ENCODE measurements around the gene ILDR2. TPM values are rescaled to one million over a fixed set of nuclear protein-coding genes. Genes with fewer than 3 reads are reported as not detected.

ILDR2 gene
- total RNA-seq, 1 experiment from 2014 or later = not detected

DNA sequence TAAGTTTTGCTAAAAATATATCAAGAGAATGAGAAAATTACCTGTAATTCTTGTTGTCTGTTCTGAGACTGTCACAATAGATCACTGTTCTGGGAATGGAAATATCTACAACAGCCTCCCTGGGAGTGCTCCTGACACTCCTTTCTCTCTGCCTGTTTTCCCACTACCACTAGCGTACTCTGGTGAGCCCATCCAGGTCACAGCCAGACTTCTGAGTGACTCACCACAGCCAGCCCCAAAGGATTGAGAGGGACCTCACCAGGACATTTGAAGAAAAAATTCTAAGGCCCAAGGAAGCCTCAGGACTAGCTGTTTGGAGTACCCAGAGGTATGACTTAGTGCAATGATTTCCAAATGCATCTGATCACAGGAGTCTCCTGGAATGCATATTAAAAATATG is 60.3 kb downstream of the ILDR2 start:
- no peak overlapping the region for H3K27ac ChIP-seq
- intact Hi-C loops (cut with micrococcal nuclease; ENCODE audit: unreplicated experiment) = no loop called here
- ChIA-PET CTCF (no interaction called here), POLR2A (ENCODE audit: unreplicated experiment) (no interaction called here)
- no peak for TF ChIP-seq EZH2 (IDR thresholded peaks at IDR 0.05; ENCODE audit: low read depth)
- TF ChIP-seq, protein P1, sequence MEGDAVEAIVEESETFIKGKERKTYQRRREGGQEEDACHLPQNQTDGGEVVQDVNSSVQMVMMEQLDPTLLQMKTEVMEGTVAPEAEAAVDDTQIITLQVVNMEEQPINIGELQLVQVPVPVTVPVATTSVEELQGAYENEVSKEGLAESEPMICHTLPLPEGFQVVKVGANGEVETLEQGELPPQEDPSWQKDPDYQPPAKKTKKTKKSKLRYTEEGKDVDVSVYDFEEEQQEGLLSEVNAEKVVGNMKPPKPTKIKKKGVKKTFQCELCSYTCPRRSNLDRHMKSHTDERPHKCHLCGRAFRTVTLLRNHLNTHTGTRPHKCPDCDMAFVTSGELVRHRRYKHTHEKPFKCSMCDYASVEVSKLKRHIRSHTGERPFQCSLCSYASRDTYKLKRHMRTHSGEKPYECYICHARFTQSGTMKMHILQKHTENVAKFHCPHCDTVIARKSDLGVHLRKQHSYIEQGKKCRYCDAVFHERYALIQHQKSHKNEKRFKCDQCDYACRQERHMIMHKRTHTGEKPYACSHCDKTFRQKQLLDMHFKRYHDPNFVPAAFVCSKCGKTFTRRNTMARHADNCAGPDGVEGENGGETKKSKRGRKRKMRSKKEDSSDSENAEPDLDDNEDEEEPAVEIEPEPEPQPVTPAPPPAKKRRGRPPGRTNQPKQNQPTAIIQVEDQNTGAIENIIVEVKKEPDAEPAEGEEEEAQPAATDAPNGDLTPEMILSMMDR (conservative IDR thresholded peaks at IDR 0.05) = no peak
- peaks cover 6% of the 10 kb centered on the region; the same call in 1 of the 2 replicates for H3K9me3 ChIP-seq (ENCODE audit: insufficient read depth, low read depth)
- peaks cover 5% of the 10 kb centered on the region for H3K4me1 ChIP-seq (replicated peaks; ENCODE audit: insufficient read depth)
- no peaks in the 10 kb centered on the region for H3F3A ChIP-seq (ENCODE audit: insufficient read depth, low read depth)
- H3K9me2 ChIP-seq (ENCODE audit: insufficient read depth) = no peaks in the 10 kb centered on the region
- H4K20me1 ChIP-seq (ENCODE audit: insufficient read depth) = no peaks in the 10 kb centered on the region
- DNase-seq = no peak
- BruUV-seq (replicated peaks) = no TSS peak
- no peaks in the 10 kb centered on the region for H3K27me3 ChIP-seq (ENCODE audit: insufficient read depth, low read depth)
- H3K36me3 ChIP-seq (ENCODE audit: low read depth) = no peaks in the 10 kb centered on the region
- H2AFZ ChIP-seq = no peak overlapping the region
- no peaks in the 10 kb centered on the region for H3K79me2 ChIP-seq (ENCODE audit: low read depth)
- H3K4me3 ChIP-seq = no peak overlapping the region
- no peak overlapping the region for H3K4me2 ChIP-seq

DNA sequence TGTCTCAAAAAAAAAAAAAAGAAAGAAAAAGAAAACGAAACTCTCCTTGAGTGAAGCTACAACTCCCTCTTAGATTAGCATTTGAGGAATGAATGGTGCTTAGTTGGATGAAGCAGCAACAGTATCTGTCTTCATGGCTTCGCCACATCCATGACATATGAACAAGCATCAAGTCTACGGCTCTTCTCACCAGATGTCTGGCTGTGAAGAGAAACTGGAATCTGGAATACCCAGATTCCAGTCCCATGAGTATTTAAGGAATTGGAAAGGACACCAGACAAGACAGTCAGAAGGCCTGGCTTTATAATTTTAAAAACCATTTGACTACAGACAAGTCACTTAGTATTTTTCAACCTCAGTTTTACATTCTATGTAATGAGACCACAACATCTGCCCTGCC is 61.2 kb downstream of the ILDR2 start:
- Histone ChIP-seq H3K4me1 (replicated peaks; ENCODE audit: insufficient read depth) (peaks cover 5% of the 10 kb centered on the region), H2AFZ (no peak overlapping the region), H3K4me3 (no peak overlapping the region), H3K9me2 (ENCODE audit: insufficient read depth) (no peaks in the 10 kb centered on the region), H3F3A (ENCODE audit: insufficient read depth, low read depth) (no peaks in the 10 kb centered on the region), H4K20me1 (ENCODE audit: insufficient read depth) (no peaks in the 10 kb centered on the region), H3K79me2 (ENCODE audit: low read depth) (no peaks in the 10 kb centered on the region), H3K27me3 (ENCODE audit: insufficient read depth, low read depth) (no peaks in the 10 kb centered on the region), H3K27ac (no peak overlapping the region), H3K36me3 (ENCODE audit: low read depth) (no peaks in the 10 kb centered on the region), H3K9me3 (ENCODE audit: insufficient read depth, low read depth) (peaks cover 6% of the 10 kb centered on the region; the same call in 1 of the 2 replicates), H3K4me2 (no peak overlapping the region)
- DNase-seq = no peak
- intact Hi-C loops (cut with micrococcal nuclease; ENCODE audit: unreplicated experiment) = loop anchor here (5.0 kb wide), 1 partner anchor 773 kb away; no protein-coding TSS in a partner anchor
- BruUV-seq (replicated peaks) = no TSS peak
- ChIA-PET POLR2A (ENCODE audit: unreplicated experiment) (no interaction called here), CTCF (interaction anchor here (0.6 kb wide), 1 partner anchor 354 kb away, joined by 3 read pairs; no protein-coding TSS in a partner anchor)
- TF ChIP-seq EZH2 (IDR thresholded peaks at IDR 0.05; ENCODE audit: low read depth) = no peak
- TF ChIP-seq, protein P1 (conservative IDR thresholded peaks at IDR 0.05) = no peak

DNA sequence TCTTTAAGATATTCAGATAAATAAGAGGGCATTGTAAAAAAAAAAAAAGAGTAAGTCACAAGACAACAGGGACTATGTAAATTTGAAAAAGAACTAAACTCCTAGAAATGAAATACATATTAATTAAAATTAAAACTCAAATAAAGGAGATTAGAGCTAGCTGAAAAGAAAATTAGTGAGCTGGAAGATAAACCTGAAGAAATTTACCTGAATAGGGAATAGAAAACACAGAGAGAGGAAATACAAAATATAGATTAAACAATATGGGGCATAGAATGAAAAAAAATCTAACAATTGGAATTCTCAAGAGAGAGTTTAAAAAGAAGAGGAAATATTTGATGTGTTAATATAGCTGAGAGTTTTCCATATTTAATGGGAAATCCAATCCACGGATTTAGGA is 63.7 kb downstream of the ILDR2 start:
- peaks cover 9% of the 10 kb centered on the region for H3K4me1 ChIP-seq (replicated peaks; ENCODE audit: insufficient read depth)
- H3K4me3 ChIP-seq = no peak overlapping the region
- no peak overlapping the region for H2AFZ ChIP-seq
- intact Hi-C loops (cut with micrococcal nuclease; ENCODE audit: unreplicated experiment) = loop anchor here (5.0 kb wide), 1 partner anchor 776 kb away; no protein-coding TSS in a partner anchor
- H3K27ac ChIP-seq = no peak overlapping the region
- peaks cover 6% of the 10 kb centered on the region; the same call in 1 of the 2 replicates for H3K9me3 ChIP-seq (ENCODE audit: insufficient read depth, low read depth)
- BruUV-seq (replicated peaks) = no TSS peak
- POLR2A ChIA-PET (ENCODE audit: unreplicated experiment) = no interaction called here
- no peak for TF ChIP-seq EZH2 (IDR thresholded peaks at IDR 0.05; ENCODE audit: low read depth)
- TF ChIP-seq, protein P1 (conservative IDR thresholded peaks at IDR 0.05) = no peak
- no peaks in the 10 kb centered on the region for H3K27me3 ChIP-seq (ENCODE audit: insufficient read depth, low read depth)
- H4K20me1 ChIP-seq (ENCODE audit: insufficient read depth) = no peaks in the 10 kb centered on the region
- no peak overlapping the region for H3K4me2 ChIP-seq
- H3F3A ChIP-seq (ENCODE audit: insufficient read depth, low read depth) = no peaks in the 10 kb centered on the region
- no peaks in the 10 kb centered on the region for H3K9me2 ChIP-seq (ENCODE audit: insufficient read depth)
- CTCF ChIA-PET = interaction anchor here (0.6 to 0.7 kb wide), 2 partner anchors 20 to 35 kb away, joined by 3 to 6 read pairs; no protein-coding TSS in a partner anchor
- no peak for DNase-seq
- H3K36me3 ChIP-seq (ENCODE audit: low read depth) = no peaks in the 10 kb centered on the region
- H3K79me2 ChIP-seq (ENCODE audit: low read depth) = no peaks in the 10 kb centered on the region
